VCaP (cell line): ENCODE measurements around the gene ANKRD60.
A peak's percentile ranks its signal among the peaks of the same experiment; 100 is the strongest.

ENCODE experiments used
- H3K27ac ChIP-seq: fragments of 450-650 bp; 2 replicates; pipeline ENCODE4 v1.5.1; 2017
- CTCF ChIP-seq: fragments of 450-650 bp; conservative IDR thresholded peaks from 2 replicates; pipeline ENCODE4 v1.5.1; 2017; ENCODE audit warnings: mild to moderate bottlenecking, moderate library complexity

The ANKRD60 gene

GRCh38 chr20:58254890-58255289 lies 26.4 kb upstream of the ANKRD60 start:
- no peak overlapping the region for H3K27ac ChIP-seq
- TF ChIP-seq CTCF = no peak

GRCh38 chr20:58251979-58252591 lies 23.6 kb upstream of the ANKRD60 start:
- no peak for TF ChIP-seq CTCF
- no peak overlapping the region for H3K27ac ChIP-seq

GRCh38 chr20:58251348-58251978 lies 23.0 kb upstream of the ANKRD60 start:
- H3K27ac ChIP-seq = no peak overlapping the region
- TF ChIP-seq CTCF = no peak

- peak; percentile 51; the same call in 1 of the 2 replicates for TF ChIP-seq CTCF
- no peak overlapping the region for H3K27ac ChIP-seq
These were observed 17.9 kb upstream of the ANKRD60 start for GRCh38 chr20:58246346-58246745.

- no peak for TF ChIP-seq CTCF
- H3K27ac ChIP-seq = no peak overlapping the region
These were observed 17.5 kb upstream of the ANKRD60 start for GRCh38 chr20:58245931-58246330.

- no peak for TF ChIP-seq CTCF
- H3K27ac ChIP-seq = no peak overlapping the region
These were observed 16.9 kb upstream of the ANKRD60 start for GRCh38 chr20:58245181-58245891.

GRCh38 chr20:58244517-58245030 lies 16.1 kb upstream of the ANKRD60 start:
- no peak overlapping the region for H3K27ac ChIP-seq
- TF ChIP-seq CTCF = no peak
